NT2/D1 (cell line): ENCODE data around the gene AGBL4.

Experiments
- SUZ12 ChIP-seq: IDR thresholded peaks from 2 replicates; pipeline ENCODE4 v1.6.1; 2011; ENCODE audit not compliant: insufficient read length, insufficient read depth; ENCODE audit errors: extremely low read depth
- YY1 ChIP-seq: IDR thresholded peaks from 2 replicates; pipeline ENCODE4 v1.6.1; 2011; ENCODE audit not compliant: insufficient read length, insufficient read depth
- ZNF274 ChIP-seq: IDR thresholded peaks from 2 replicates; pipeline ENCODE4 v1.6.1; 2011; ENCODE audit warnings: mild to moderate bottlenecking, low read depth, low read length

GRCh38 chr1:48527051-48527450 lies 1496.7 kb downstream of the AGBL4 start:
- TF ChIP-seq ZNF274: no peak
- TF ChIP-seq SUZ12: no peak
- no peak for TF ChIP-seq YY1
